Esophagus muscularis mucosa (tissue), 3 donors: ENCODE results near the gene RNPC3.

Source experiments
- CTCF ChIP-seq, 3 experiments: fragments of 200-600 bp in 2 of 3; fragments of 450-650 bp in 1 of 3; sonication (generic) in 2 of 3; IDR thresholded peaks; one replicate each; pipeline ENCODE4 v1.5.1; 2017 to 2019; ENCODE audit warnings: antibody characterized with exemption in 3 of 3, mild to moderate bottlenecking in 2 of 3, moderate library complexity in 1 of 3
- POLR2A ChIP-seq: fragments of 450-650 bp; IDR thresholded peaks from one replicate; pipeline ENCODE4 v1.6.1; 2017; ENCODE audit warnings: antibody characterized with exemption, moderate library complexity, mild to moderate bottlenecking, low read depth
- POLR2AphosphoS5 ChIP-seq, 2 donors: sonication (generic); formaldehyde crosslinking; IDR thresholded peaks; one replicate each; pipeline ENCODE4 v1.6.1; 2017; ENCODE audit warnings: antibody characterized with exemption in 2 of 2

DNA sequence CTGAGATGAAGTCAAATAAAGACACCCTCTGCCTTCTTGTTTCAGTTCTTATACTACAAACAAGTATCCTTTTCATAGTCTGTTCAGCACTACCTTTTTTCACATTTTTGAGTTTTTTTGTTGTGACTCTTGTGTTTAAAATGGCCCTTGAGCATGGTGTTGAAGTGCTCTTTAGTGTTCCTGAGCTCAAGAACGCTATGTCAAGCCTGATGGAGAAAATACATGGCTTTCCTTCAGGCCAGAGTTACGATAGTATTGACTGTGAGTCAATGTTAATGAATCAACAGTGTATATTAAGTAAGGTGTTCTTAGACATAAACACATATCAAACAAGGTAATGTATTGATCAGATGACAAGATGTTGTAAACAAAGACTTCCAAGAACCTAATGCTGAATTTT lies 12.7 kb downstream of the RNPC3 start:
- TF ChIP-seq CTCF (IDR thresholded peaks at IDR 0.05) (no peak), POLR2AphosphoS5 (IDR thresholded peaks at IDR 0.05) (no peak), POLR2A (no peak)
